ENCODE results near the gene TUBB3. TPM values are rescaled to one million over a fixed set of nuclear protein-coding genes. Genes with fewer than 3 reads are reported as not detected.
A peak's percentile ranks its signal among the peaks of the same experiment; 100 is the strongest.

Gene TUBB3
- total RNA-seq, 1 experiment from 2014 or later = 159 TPM

GRCh38 chr16:89944773-89945172, 21.6 kb downstream of the TUBB3 start:
- H3K27me3 ChIP-seq (ENCODE audit: low read length) = no peaks in the 10 kb centered on the region
- H3K4me2 ChIP-seq (ENCODE audit: low read length) = no peak overlapping the region
- POLR2A ChIA-PET (ENCODE audit: unreplicated experiment) = no interaction called here
- no peak overlapping the region for H3K9ac ChIP-seq (ENCODE audit: low read length)
- H3K36me3 ChIP-seq (ENCODE audit: low read depth, low read length) = no peaks in the 10 kb centered on the region
- no peak overlapping the region for H2AFZ ChIP-seq (ENCODE audit: low read length)
- no peak overlapping the region for H3K27ac ChIP-seq (ENCODE audit: low read length)
- peaks cover 4% of the 10 kb centered on the region; the same call in 1 of the 2 replicates for H3K4me1 ChIP-seq (ENCODE audit: insufficient read depth, low read length)
- TF ChIP-seq EZH2 (IDR thresholded peaks at IDR 0.05; ENCODE audit: low read length, unreplicated experiment) (no peak), CTCF (conservative IDR thresholded peaks at IDR 0.05; ENCODE audit: low read depth, low read length) (no peak), EZH2phosphoT487 (IDR thresholded peaks at IDR 0.05; ENCODE audit: borderline replicate concordance, low read length) (no peak)
- no peaks in the 10 kb centered on the region for H4K20me1 ChIP-seq (ENCODE audit: low read length)
- H3K9me3 ChIP-seq (ENCODE audit: low read length) = no peaks in the 10 kb centered on the region
- no peak overlapping the region for H3K4me3 ChIP-seq (ENCODE audit: low read length)
- ATAC-seq (no peak), DNase-seq (no peak)
- H3K9me2 ChIP-seq (replicated peaks; ENCODE audit: low read length) = no peaks in the 10 kb centered on the region
- intact Hi-C loops (cut with micrococcal nuclease) = no loop called here
- no peaks in the 10 kb centered on the region for H3F3A ChIP-seq (ENCODE audit: low read length, unreplicated experiment)
- BruUV-seq (replicated peaks) = no TSS peak
- CTCF ChIA-PET = no interaction called here
- H3K79me2 ChIP-seq (ENCODE audit: low read length) = no peaks in the 10 kb centered on the region

- Histone ChIP-seq H3K4me2 (ENCODE audit: low read length) (no peak overlapping the region), H3K79me2 (ENCODE audit: low read length) (no peaks in the 10 kb centered on the region), H3F3A (ENCODE audit: low read length, unreplicated experiment) (no peaks in the 10 kb centered on the region), H3K27me3 (ENCODE audit: low read length) (no peaks in the 10 kb centered on the region), H3K4me1 (ENCODE audit: insufficient read depth, low read length) (peaks cover 4% of the 10 kb centered on the region; the same call in 1 of the 2 replicates), H2AFZ (ENCODE audit: low read length) (no peak overlapping the region), H3K4me3 (ENCODE audit: low read length) (no peak overlapping the region), H4K20me1 (ENCODE audit: low read length) (no peaks in the 10 kb centered on the region), H3K9ac (ENCODE audit: low read length) (no peak overlapping the region), H3K27ac (ENCODE audit: low read length) (no peak overlapping the region), H3K36me3 (ENCODE audit: low read depth, low read length) (no peaks in the 10 kb centered on the region), H3K9me3 (ENCODE audit: low read length) (no peaks in the 10 kb centered on the region), H3K9me2 (replicated peaks; ENCODE audit: low read length) (no peaks in the 10 kb centered on the region)
- ChIA-PET CTCF (no interaction called here), POLR2A (ENCODE audit: unreplicated experiment) (no interaction called here)
- TF ChIP-seq EZH2 (IDR thresholded peaks at IDR 0.05; ENCODE audit: low read length, unreplicated experiment) = no peak
- TF ChIP-seq EZH2phosphoT487 (IDR thresholded peaks at IDR 0.05; ENCODE audit: borderline replicate concordance, low read length) = no peak
- intact Hi-C loops (cut with micrococcal nuclease) = no loop called here
- DNase-seq = peak; percentile 30
- ATAC-seq = no peak
- BruUV-seq (replicated peaks) = no TSS peak
Measured at GRCh38 chr16:89945654-89946053, 22.5 kb downstream of the TUBB3 start.

GRCh38 chr16:89946515-89946914, 23.4 kb downstream of the TUBB3 start:
- TF ChIP-seq EZH2 (IDR thresholded peaks at IDR 0.05; ENCODE audit: low read length, unreplicated experiment) = no peak
- no peak for TF ChIP-seq EZH2phosphoT487 (IDR thresholded peaks at IDR 0.05; ENCODE audit: borderline replicate concordance, low read length)
- no peak for TF ChIP-seq CTCF (conservative IDR thresholded peaks at IDR 0.05; ENCODE audit: low read depth, low read length)
- H3F3A ChIP-seq (ENCODE audit: low read length, unreplicated experiment) = no peaks in the 10 kb centered on the region
- CTCF ChIA-PET = no interaction called here

More at GRCh38 chr16:89946515-89946914, 23.4 kb downstream of the TUBB3 start:
- intact Hi-C loops (cut with micrococcal nuclease) = no loop called here
- Histone ChIP-seq H3K4me3 (ENCODE audit: low read length) (no peak overlapping the region), H3K27ac (ENCODE audit: low read length) (no peak overlapping the region), H2AFZ (ENCODE audit: low read length) (no peak overlapping the region), H3K9me3 (ENCODE audit: low read length) (no peaks in the 10 kb centered on the region), H3K4me2 (ENCODE audit: low read length) (no peak overlapping the region), H3K9me2 (replicated peaks; ENCODE audit: low read length) (no peaks in the 10 kb centered on the region), H3K9ac (ENCODE audit: low read length) (no peak overlapping the region), H4K20me1 (ENCODE audit: low read length) (no peaks in the 10 kb centered on the region), H3K27me3 (ENCODE audit: low read length) (no peaks in the 10 kb centered on the region), H3K79me2 (ENCODE audit: low read length) (no peaks in the 10 kb centered on the region), H3K4me1 (ENCODE audit: insufficient read depth, low read length) (peaks cover 4% of the 10 kb centered on the region; the same call in 1 of the 2 replicates), H3K36me3 (ENCODE audit: low read depth, low read length) (no peaks in the 10 kb centered on the region)
- ATAC-seq (no peak), DNase-seq (no peak)
- no TSS peak for BruUV-seq (replicated peaks)
- POLR2A ChIA-PET (ENCODE audit: unreplicated experiment) = no interaction called here
